ENCODE results near the gene HOXC10.

Gene HOXC10

GRCh38 chr12:53950789-53951576 is 34.0 kb upstream of the HOXC10 start:
- DNase-seq (ENCODE audit: low read depth) = no peak

GRCh38 chr12:53951577-53952334 is 33.2 kb upstream of the HOXC10 start:
- no peak for DNase-seq (ENCODE audit: low read depth)

DNA sequence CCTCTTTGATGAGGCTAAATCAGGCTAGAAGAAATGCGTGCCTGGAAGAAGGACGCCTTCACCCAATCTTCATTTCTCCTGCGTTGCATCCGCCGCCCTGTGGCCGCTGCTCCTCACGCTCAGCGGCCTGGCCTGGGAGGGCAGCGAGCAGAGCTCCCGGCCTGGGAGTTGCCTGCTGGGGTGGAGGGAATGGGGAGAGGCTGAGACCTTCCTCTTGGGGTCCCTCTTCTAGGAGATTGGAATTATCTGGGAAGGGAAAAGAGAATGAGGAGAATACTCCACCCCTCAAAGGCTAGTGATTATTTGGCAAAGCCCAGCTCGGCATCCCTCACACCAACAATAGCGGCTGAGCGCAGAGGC is 32.6 kb upstream of the HOXC10 start:
- DNase-seq (ENCODE audit: low read depth) = no peak

- DNase-seq (ENCODE audit: low read depth) = no peak
Measured at GRCh38 chr12:53952871-53953734, 31.8 kb upstream of the HOXC10 start.

- no peak for DNase-seq (ENCODE audit: low read depth)
Measured at GRCh38 chr12:53953831-53954693, 30.9 kb upstream of the HOXC10 start.

- no peak for DNase-seq (ENCODE audit: low read depth)
Measured at GRCh38 chr12:53954694-53955035, 30.3 kb upstream of the HOXC10 start, which contains the start of gene HOXC12. Gene HOXC12, plus strand, starts transcription at chr12:53954903. Its CDS starts 27 bp downstream, at chr12:53954930.

- no peak for DNase-seq (ENCODE audit: low read depth)
Measured at GRCh38 chr12:53955036-53955775, 29.7 kb upstream of the HOXC10 start.

DNA sequence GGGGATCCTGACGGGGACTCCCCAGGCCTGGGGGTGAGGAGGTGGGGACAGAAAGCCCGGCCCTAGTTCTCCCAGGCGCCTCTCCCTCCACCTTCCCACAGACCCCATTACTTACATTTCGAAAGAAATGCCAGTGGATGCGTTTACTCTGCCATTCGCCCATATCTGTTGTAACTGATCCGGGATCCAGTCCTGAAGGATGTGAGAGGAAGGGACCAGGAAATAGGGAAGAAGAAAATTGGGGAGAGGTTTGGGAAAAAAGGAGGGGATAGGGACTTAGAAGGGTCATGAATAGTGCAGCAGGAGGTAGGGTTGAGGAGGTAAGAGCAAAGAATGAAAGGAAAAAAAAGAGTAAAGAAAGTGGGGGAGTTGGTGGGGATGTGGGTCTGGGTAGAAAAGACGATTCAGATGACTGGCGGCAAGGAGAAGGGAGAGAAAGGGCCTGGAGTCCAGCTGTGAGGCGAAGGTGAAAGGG is 29.1 kb upstream of the HOXC10 start:
- DNase-seq (ENCODE audit: low read depth) = no peak

DNA sequence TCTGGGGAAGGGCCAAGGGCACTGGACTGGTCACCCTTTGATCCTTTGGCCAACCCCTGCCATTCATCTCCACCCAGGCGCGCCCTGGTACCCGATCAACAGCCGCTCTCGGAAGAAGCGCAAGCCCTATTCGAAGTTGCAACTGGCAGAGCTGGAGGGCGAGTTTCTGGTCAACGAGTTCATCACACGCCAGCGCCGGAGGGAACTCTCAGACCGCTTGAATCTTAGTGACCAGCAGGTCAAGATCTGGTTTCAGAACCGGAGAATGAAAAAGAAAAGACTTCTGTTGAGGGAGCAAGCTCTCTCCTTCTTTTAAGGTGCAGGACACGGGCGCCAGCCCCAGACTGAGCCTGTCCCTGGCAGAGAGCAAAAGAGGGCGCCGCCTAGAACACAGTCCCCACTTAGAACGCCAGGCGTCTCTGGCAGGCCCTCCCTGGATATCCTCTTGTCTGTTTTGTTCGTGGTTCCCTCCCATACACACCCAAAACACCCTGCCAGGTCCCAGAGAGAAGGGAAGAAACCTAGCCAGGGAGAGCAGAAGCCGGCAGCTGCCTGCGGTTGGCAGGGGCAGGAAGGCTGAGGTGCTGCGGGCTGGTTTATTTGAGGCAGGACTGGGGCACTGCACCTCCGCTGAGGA is 28.6 kb upstream of the HOXC10 start:
- DNase-seq (ENCODE audit: low read depth) = no peak

- DNase-seq (ENCODE audit: low read depth) = no peak
Measured at GRCh38 chr12:53956914-53957536, 27.9 kb upstream of the HOXC10 start.

DNA sequence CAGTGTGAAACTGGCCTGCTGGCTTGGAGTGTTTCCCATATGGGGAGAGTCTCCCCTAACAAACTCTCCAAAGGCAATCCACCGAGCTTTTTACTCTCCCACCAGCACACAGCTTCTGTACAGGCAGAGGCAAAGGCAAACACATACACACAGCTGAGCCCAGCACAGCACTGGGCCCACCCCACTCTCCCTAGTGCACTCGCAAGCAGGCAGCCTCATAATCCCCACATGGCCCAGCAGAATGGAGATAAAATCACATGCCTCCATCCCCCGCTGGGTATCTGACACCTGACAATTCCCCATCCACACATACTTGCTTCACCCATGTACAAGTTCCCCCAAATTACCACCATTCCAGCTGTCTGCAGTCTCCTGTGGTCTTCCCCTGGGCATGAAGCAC is 26.8 kb upstream of the HOXC10 start:
- no peak for DNase-seq (ENCODE audit: low read depth)

GRCh38 chr12:53959314-53959713 is 25.6 kb upstream of the HOXC10 start:
- DNase-seq (ENCODE audit: low read depth) = no peak

DNA sequence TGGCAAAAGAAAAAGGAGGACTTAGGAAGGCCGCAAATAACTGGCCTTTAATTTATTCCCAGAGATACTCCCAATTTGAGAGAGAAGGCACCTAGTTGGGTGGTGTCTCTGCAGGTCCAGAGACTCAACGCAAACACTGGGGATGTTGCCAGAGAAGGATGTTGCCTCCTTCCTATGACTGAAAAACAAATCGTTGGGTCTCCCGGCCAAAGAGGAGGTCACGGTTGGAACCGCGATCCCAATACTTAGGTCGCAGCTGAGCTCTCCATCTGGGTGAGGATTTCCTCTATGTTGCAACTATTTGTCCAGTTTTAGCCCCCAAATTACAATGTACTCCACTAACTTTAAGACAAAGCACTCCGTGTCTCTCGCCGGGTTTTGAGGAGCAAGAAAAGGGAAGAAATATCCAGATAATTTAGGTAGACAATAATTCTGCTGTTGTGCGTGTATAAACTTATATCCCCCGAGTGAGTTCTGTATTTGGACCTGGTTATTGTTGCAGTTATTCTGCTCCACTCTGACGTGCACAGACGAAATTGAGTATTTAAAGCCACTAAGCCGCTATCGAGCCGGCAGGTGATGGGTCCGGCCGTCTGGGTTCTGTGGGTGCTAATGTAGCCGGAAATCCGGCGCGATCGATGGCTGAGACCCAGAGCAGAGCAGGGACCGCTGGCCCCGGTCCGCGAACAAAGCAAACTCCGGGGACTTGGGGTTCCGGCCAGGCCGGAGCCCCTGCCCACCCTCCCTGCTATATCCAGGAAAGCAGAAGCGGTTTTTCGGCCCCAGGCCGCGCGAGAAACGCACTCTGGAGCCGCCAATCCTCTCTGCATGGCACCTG is 24.5 kb upstream of the HOXC10 start:
- DNase-seq (ENCODE audit: low read depth) = no peak

DNA sequence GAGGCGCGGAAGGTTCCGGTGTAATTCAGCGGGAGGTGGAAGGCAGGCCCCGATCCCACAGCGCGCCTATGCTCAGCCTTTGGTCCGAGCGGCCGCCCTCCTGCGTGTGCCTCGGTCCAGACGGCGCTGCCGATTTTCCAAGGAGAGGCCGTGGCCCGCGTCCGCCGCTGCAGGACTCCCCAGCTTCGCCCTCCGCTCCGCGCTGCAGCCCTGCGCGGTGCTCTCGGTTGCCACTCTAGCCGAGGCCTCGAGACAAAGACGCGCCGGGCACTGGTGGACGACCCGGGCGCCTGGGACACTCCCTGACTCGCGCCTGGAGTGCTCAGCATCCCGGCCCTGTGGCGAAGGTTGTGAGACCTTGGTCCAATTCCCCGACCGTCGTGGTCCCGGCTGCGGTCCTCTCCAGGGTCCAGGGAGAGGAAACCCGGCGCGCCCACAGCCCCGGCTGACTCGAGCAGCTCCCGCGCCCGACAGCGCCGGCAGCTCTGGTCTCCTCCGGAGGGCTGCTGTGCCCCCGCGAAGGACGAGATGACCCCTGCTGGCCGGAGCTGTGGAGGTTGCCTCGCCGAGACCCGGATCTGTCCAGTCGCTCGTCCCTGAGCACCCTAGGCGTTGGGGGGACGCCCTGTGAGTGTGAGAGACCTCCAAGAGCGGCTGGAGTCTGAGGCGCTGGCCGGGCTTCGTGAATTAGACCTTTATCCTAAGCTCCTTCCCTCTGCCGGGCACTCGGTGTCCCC is 23.8 kb upstream of the HOXC10 start:
- no peak for DNase-seq (ENCODE audit: low read depth)

- no peak for DNase-seq (ENCODE audit: low read depth)
Measured at GRCh38 chr12:53963005-53963404, 21.9 kb upstream of the HOXC10 start.

GRCh38 chr12:53963434-53964314 is 21.3 kb upstream of the HOXC10 start:
- no peak for DNase-seq (ENCODE audit: low read depth)

GRCh38 chr12:53964315-53964713 is 20.6 kb upstream of the HOXC10 start:
- DNase-seq (ENCODE audit: low read depth) = no peak
